GM23248 (cell line): ENCODE results near the gene SART1. TPM values are rescaled to one million over a fixed set of nuclear protein-coding genes. Genes with fewer than 3 reads are reported as not detected.

Source experiments
- DNase-seq: peaks from one replicate; pipeline ENCODE4 v3.0.0-alpha.2; 2015
- H2AFZ ChIP-seq: fragments of 200-600 bp; sonication (generic); 2 replicates; pipeline ENCODE4 v1.6.1; 2016; ENCODE audit warnings: antibody characterized with exemption
- H3F3A ChIP-seq: fragments of 200-600 bp; sonication (generic); 2 replicates; pipeline ENCODE4 v1.6.1; 2016; ENCODE audit warnings: mild to moderate bottlenecking, antibody characterized with exemption, mixed run types; ENCODE audit not compliant: insufficient read depth
- H3K27ac ChIP-seq: fragments of 200-600 bp; sonication (generic); 2 replicates; pipeline ENCODE4 v1.5.1; 2016; ENCODE audit warnings: mild to moderate bottlenecking
- H3K27me3 ChIP-seq: fragments of 200-600 bp; sonication (generic); replicated peaks from 2 replicates; pipeline ENCODE4 v1.6.1; 2016; ENCODE audit warnings: mild to moderate bottlenecking; ENCODE audit not compliant: insufficient read depth
- H3K36me3 ChIP-seq: fragments of 200-600 bp; sonication (generic); 2 replicates; pipeline ENCODE4 v1.6.1; 2016; ENCODE audit warnings: low read depth, mild to moderate bottlenecking
- H3K4me1 ChIP-seq: fragments of 200-600 bp; sonication (generic); 2 replicates; pipeline ENCODE4 v1.6.1; 2016; ENCODE audit warnings: mild to moderate bottlenecking; ENCODE audit not compliant: insufficient read depth
- H3K4me2 ChIP-seq: fragments of 200-600 bp; sonication (generic); one replicate; pipeline ENCODE4 v1.6.1; 2016; ENCODE audit warnings: mild to moderate bottlenecking; ENCODE audit not compliant: unreplicated experiment
- H3K4me3 ChIP-seq: fragments of 200-600 bp; sonication (generic); 2 replicates; pipeline ENCODE4 v1.5.1; 2016; ENCODE audit warnings: mild to moderate bottlenecking
- H3K79me2 ChIP-seq: fragments of 200-600 bp; sonication (generic); 2 replicates; pipeline ENCODE4 v1.6.1; 2016; ENCODE audit warnings: mild to moderate bottlenecking; ENCODE audit not compliant: insufficient read depth
- H3K9ac ChIP-seq: fragments of 200-600 bp; sonication (generic); 2 replicates; pipeline ENCODE4 v1.6.1; 2016; ENCODE audit warnings: mild to moderate bottlenecking
- H3K9me2 ChIP-seq: fragments of 200-600 bp; sonication (generic); 2 replicates; pipeline ENCODE4 v1.6.1; 2016; ENCODE audit warnings: mixed run types, mild to moderate bottlenecking, moderate library complexity; ENCODE audit not compliant: insufficient read depth
- H3K9me3 ChIP-seq: fragments of 200-600 bp; sonication (generic); one replicate; pipeline ENCODE4 v1.6.1; 2017; ENCODE audit warnings: low read depth
- H4K20me1 ChIP-seq: fragments of 200-600 bp; sonication (generic); 2 replicates; pipeline ENCODE4 v1.6.0; 2016; ENCODE audit not compliant: insufficient read depth
- EZH2 ChIP-seq: fragments of 200-600 bp; sonication (generic); IDR thresholded peaks from 2 replicates; pipeline ENCODE4 v1.6.1; 2018; ENCODE audit warnings: antibody characterized with exemption, mild to moderate bottlenecking; ENCODE audit not compliant: insufficient read depth, poor library complexity, severe bottlenecking
- EZH2phosphoT487 ChIP-seq: fragments of 200-600 bp; sonication (generic); IDR thresholded peaks from 2 replicates; pipeline ENCODE4 v1.6.1; 2018; ENCODE audit warnings: antibody characterized with exemption, moderate library complexity, mild to moderate bottlenecking, low read depth; ENCODE audit not compliant: insufficient read depth
- WGBS, 2 experiments: methylation state at CpG; one replicate each; pipeline ENCODE4 v1.1.6; 2015 to 2017; ENCODE audit warnings: low lambda C conversion rate in 2 of 2, low coverage in 1 of 2; ENCODE audit errors: missing lambda C conversion rate in 2 of 2; 5-methylcytosine and 5-hydroxymethylcytosine counted together
- in situ Hi-C: fragments of 300-500 bp; cut with MboI; formaldehyde crosslinking; loops from 2 replicates; pipeline ENCODE4 v1.15.0; 2020
- polyA plus RNA-seq: library from polyadenylated mRNA; unstranded; fragments of >200 nt; fragmentation: Nextera tagmentation; extraction: Ambion mirVana; gene quantifications from 2 replicates; pipeline ENCODE4 v1.2.1, GENCODE V29; 2016
- total RNA-seq: library from RNA; depleted of rRNA; stranded (reverse); fragments of >200 nt; shearing (Covaris generic); gene quantifications from 2 replicates; pipeline ENCODE4 v1.2.3, GENCODE V29; 2014

Gene SART1
- total and polyA plus RNA-seq, 2 experiments from 2014 or later, result 27.7 to 48.6 TPM

- peaks cover 1% of the 10 kb centered on the region for H3K4me1 ChIP-seq
- H3K27me3 ChIP-seq, result no peaks in the 10 kb centered on the region
- no peak overlapping the region for H2AFZ ChIP-seq
- peaks cover 8% of the 10 kb centered on the region for H3K36me3 ChIP-seq
- in situ Hi-C loops, result no loop called here
- H3K79me2 ChIP-seq, result peaks cover 28% of the 10 kb centered on the region
- no peak for TF ChIP-seq EZH2phosphoT487
- no peak for TF ChIP-seq EZH2
- WGBS, 2 experiments, result 74 to 85% methylated on average over 12 to 13 of the region's 13 CpGs
- no peak overlapping the region for H3K27ac ChIP-seq
- H3K9me3 ChIP-seq, result no peaks in the 10 kb centered on the region
- no peaks in the 10 kb centered on the region for H4K20me1 ChIP-seq
- no peak overlapping the region for H3K9ac ChIP-seq
- H3K4me3 ChIP-seq, result no peak overlapping the region
- no peak overlapping the region for H3K4me2 ChIP-seq
- H3K9me2 ChIP-seq, result no peaks in the 10 kb centered on the region
- H3F3A ChIP-seq, result peaks cover 6% of the 10 kb centered on the region
- no peak for DNase-seq
Measured at GRCh38 chr11:66006134-66006890, 44.8 kb downstream of the SART1 start.

- peaks cover 8% of the 10 kb centered on the region for H3K36me3 ChIP-seq
- no peaks in the 10 kb centered on the region for H3K27me3 ChIP-seq
- no peak overlapping the region for H3K4me2 ChIP-seq
- 67 to 70% methylated on average over 4 of the region's 4 CpGs for WGBS, 2 experiments
- H3K4me3 ChIP-seq, result no peak overlapping the region
- H3K79me2 ChIP-seq, result peaks cover 23% of the 10 kb centered on the region
- no peaks in the 10 kb centered on the region for H3K9me2 ChIP-seq
- no peak overlapping the region for H3K27ac ChIP-seq
- H3K4me1 ChIP-seq, result peaks cover 4% of the 10 kb centered on the region
- no peaks in the 10 kb centered on the region for H4K20me1 ChIP-seq
- no peak for DNase-seq
- in situ Hi-C loops, result no loop called here
- H2AFZ ChIP-seq, result no peak overlapping the region
- no peak overlapping the region for H3K9ac ChIP-seq
- no peaks in the 10 kb centered on the region for H3K9me3 ChIP-seq
- TF ChIP-seq EZH2 (no peak), EZH2phosphoT487 (no peak)
- peaks cover under 1% of the 10 kb centered on the region for H3F3A ChIP-seq
Measured at GRCh38 chr11:66006891-66007176, 45.3 kb downstream of the SART1 start.

GRCh38 chr11:66007201-66007634 lies 45.7 kb downstream of the SART1 start:
- peaks cover 22% of the 10 kb centered on the region for H3K79me2 ChIP-seq
- no peaks in the 10 kb centered on the region for H3K9me2 ChIP-seq
- H2AFZ ChIP-seq, result no peak overlapping the region
- DNase-seq, result no peak
- TF ChIP-seq EZH2phosphoT487 (no peak), EZH2 (no peak)
- in situ Hi-C loops, result no loop called here
- H4K20me1 ChIP-seq, result no peaks in the 10 kb centered on the region
- H3K9ac ChIP-seq, result no peak overlapping the region
- peaks cover 8% of the 10 kb centered on the region for H3K36me3 ChIP-seq
- 69 to 70% methylated on average over 5 of the region's 5 CpGs for WGBS, 2 experiments
- no peaks in the 10 kb centered on the region for H3F3A ChIP-seq
- no peak overlapping the region for H3K4me3 ChIP-seq
- no peaks in the 10 kb centered on the region for H3K9me3 ChIP-seq
- H3K4me1 ChIP-seq, result peaks cover 4% of the 10 kb centered on the region
- H3K27ac ChIP-seq, result no peak overlapping the region
- no peak overlapping the region for H3K4me2 ChIP-seq
- no peaks in the 10 kb centered on the region for H3K27me3 ChIP-seq

- Histone ChIP-seq H3K9ac (no peak overlapping the region), H3K4me1 (peaks cover 4% of the 10 kb centered on the region), H3F3A (no peaks in the 10 kb centered on the region), H2AFZ (no peak overlapping the region), H3K79me2 (peaks cover 19% of the 10 kb centered on the region), H4K20me1 (no peaks in the 10 kb centered on the region), H3K36me3 (peaks cover 8% of the 10 kb centered on the region), H3K27me3 (no peaks in the 10 kb centered on the region), H3K4me2 (no peak overlapping the region), H3K27ac (no peak overlapping the region), H3K9me3 (no peaks in the 10 kb centered on the region), H3K4me3 (no peak overlapping the region), H3K9me2 (no peaks in the 10 kb centered on the region)
- no peak for DNase-seq
- 94 to 100% methylated on average over 2 of the region's 2 CpGs for WGBS, 2 experiments
- TF ChIP-seq EZH2phosphoT487, result no peak
- TF ChIP-seq EZH2, result no peak
- in situ Hi-C loops, result no loop called here
Measured at GRCh38 chr11:66008095-66008467, 46.5 kb downstream of the SART1 start.
